PC-3 (cell line): ENCODE data around the gene B3GNT5. TPM values are rescaled to one million over a fixed set of nuclear protein-coding genes. Genes with fewer than 3 reads are reported as not detected.

Experiments used
- ATAC-seq: fragments of 200-7000 bp; cut with Tn5 transposase; 2 replicates; pipeline ENCODE4 v1.9.1; 2020; ENCODE audit warnings: mild to moderate bottlenecking, moderate library complexity
- BruUV-seq: library from RNA; stranded (reverse); fragments of 400-500 nt; replicated peaks from 2 replicates; lab custom pipeline; 2021; lab: Mats Ljungman, UMichigan
- CTCF ChIA-PET: fragments of 300-600 bp; sonication (Branson Sonifier 250); formaldehyde crosslinking; loops from one replicate; lab custom pipeline; 2022; ENCODE audit warnings: antibody characterized with exemption; lab: Charles Lee
- POLR2A ChIA-PET: fragments of 300-600 bp; sonication (Branson Sonifier 250); formaldehyde crosslinking; loops from one replicate; lab custom pipeline; 2022; ENCODE audit warnings: antibody characterized with exemption; ENCODE audit not compliant: unreplicated experiment; lab: Charles Lee
- DNase-seq: peaks from one replicate; pipeline ENCODE4 v3.0.0-alpha.2; 2015
- H2AFZ ChIP-seq: fragments of 300-600 bp; sonication (generic); 2 replicates; pipeline ENCODE4 v1.6.0; 2016; ENCODE audit warnings: antibody characterized with exemption, low read length
- H3F3A ChIP-seq: fragments of 300-600 bp; sonication (generic); one replicate; pipeline ENCODE4 v1.6.0; 2017; ENCODE audit warnings: antibody characterized with exemption, low read length, control low read depth, mild to moderate bottlenecking; ENCODE audit not compliant: unreplicated experiment
- H3K27ac ChIP-seq: fragments of 300-600 bp; sonication (generic); 2 replicates; pipeline ENCODE4 v1.5.1; 2016; ENCODE audit warnings: mild to moderate bottlenecking, low read length
- H3K27me3 ChIP-seq: fragments of 300-600 bp; sonication (generic); 2 replicates; pipeline ENCODE4 v1.6.1; 2016; ENCODE audit warnings: low read length, mixed read lengths
- H3K36me3 ChIP-seq: fragments of 300-600 bp; sonication (generic); 2 replicates; pipeline ENCODE4 v1.6.1; 2016; ENCODE audit warnings: low read depth, mixed run types, low read length, mixed read lengths
- H3K4me1 ChIP-seq: fragments of 300-600 bp; sonication (generic); 2 replicates; pipeline ENCODE4 v1.5.1; 2016; ENCODE audit warnings: low read length; ENCODE audit not compliant: insufficient read depth
- H3K4me2 ChIP-seq: fragments of 300-600 bp; sonication (generic); 2 replicates; pipeline ENCODE4 v1.6.0; 2016; ENCODE audit warnings: low read length
- H3K4me3 ChIP-seq: fragments of 300-600 bp; sonication (generic); 2 replicates; pipeline ENCODE4 v1.5.1; 2016; ENCODE audit warnings: mild to moderate bottlenecking, low read length, mixed read lengths
- H3K79me2 ChIP-seq: fragments of 300-600 bp; sonication (generic); 2 replicates; pipeline ENCODE4 v1.6.1; 2017; ENCODE audit warnings: low read length, mixed read lengths
- H3K9ac ChIP-seq: fragments of 300-600 bp; sonication (generic); 2 replicates; pipeline ENCODE4 v1.6.0; 2016; ENCODE audit warnings: mild to moderate bottlenecking, low read length
- H3K9me2 ChIP-seq: fragments of 300-600 bp; sonication (generic); replicated peaks from 2 replicates; pipeline ENCODE4 v1.6.1; 2016; ENCODE audit warnings: mixed run types, low read length, mixed read lengths
- H3K9me3 ChIP-seq: fragments of 300-600 bp; sonication (generic); 2 replicates; pipeline ENCODE4 v1.6.1; 2016; ENCODE audit warnings: low read length, mixed read lengths
- H4K20me1 ChIP-seq: fragments of 300-600 bp; sonication (generic); 2 replicates; pipeline ENCODE4 v1.6.1; 2016; ENCODE audit warnings: low read length, mixed read lengths
- EZH2 ChIP-seq: fragments of 300-600 bp; sonication (generic); IDR thresholded peaks from one replicate; pipeline ENCODE4 v1.6.1; 2017; ENCODE audit warnings: antibody characterized with exemption, mild to moderate bottlenecking, low read length; ENCODE audit not compliant: unreplicated experiment
- EZH2phosphoT487 ChIP-seq: fragments of 300-600 bp; sonication (generic); IDR thresholded peaks from 2 replicates; pipeline ENCODE4 v1.6.1; 2018; ENCODE audit warnings: mild to moderate bottlenecking, antibody characterized with exemption, low read length, borderline replicate concordance
- intact Hi-C: fragments of 100-400 bp; cut with micrococcal nuclease; formaldehyde crosslinking; loops from 2 replicates; pipeline ENCODE4 v1.9.0; 2023
- total RNA-seq: library from RNA; depleted of rRNA; stranded (reverse); fragments of >200 nt; gene quantifications from 2 replicates; pipeline ENCODE4 v1.2.3, GENCODE V29; 2014
- TF ChIP-seq, protein P1 (sequence below): fragments of 300-600 bp; sonication (generic); conservative IDR thresholded peaks from 2 replicates; pipeline ENCODE4 v1.5.1; 2017; ENCODE audit warnings: antibody characterized with exemption, low read depth, mild to moderate bottlenecking, low read length

The B3GNT5 gene
- total RNA-seq, 1 experiment from 2014 or later, result 22.9 TPM

- no peaks in the 10 kb centered on the region for H4K20me1 ChIP-seq
- H2AFZ ChIP-seq, result no peak overlapping the region
- H3K36me3 ChIP-seq, result 0 out of 2 replicates have a peak, but pooled peaks cover 13% of the 10 kb centered on the region
- POLR2A ChIA-PET, result no interaction called here
- ATAC-seq (peak; percentile 41), DNase-seq (peak; percentile 85)
- peaks cover 49% of the 10 kb centered on the region for H3K79me2 ChIP-seq
- TF ChIP-seq EZH2, result no peak
- TF ChIP-seq, protein P1, sequence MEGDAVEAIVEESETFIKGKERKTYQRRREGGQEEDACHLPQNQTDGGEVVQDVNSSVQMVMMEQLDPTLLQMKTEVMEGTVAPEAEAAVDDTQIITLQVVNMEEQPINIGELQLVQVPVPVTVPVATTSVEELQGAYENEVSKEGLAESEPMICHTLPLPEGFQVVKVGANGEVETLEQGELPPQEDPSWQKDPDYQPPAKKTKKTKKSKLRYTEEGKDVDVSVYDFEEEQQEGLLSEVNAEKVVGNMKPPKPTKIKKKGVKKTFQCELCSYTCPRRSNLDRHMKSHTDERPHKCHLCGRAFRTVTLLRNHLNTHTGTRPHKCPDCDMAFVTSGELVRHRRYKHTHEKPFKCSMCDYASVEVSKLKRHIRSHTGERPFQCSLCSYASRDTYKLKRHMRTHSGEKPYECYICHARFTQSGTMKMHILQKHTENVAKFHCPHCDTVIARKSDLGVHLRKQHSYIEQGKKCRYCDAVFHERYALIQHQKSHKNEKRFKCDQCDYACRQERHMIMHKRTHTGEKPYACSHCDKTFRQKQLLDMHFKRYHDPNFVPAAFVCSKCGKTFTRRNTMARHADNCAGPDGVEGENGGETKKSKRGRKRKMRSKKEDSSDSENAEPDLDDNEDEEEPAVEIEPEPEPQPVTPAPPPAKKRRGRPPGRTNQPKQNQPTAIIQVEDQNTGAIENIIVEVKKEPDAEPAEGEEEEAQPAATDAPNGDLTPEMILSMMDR, result no peak
- TF ChIP-seq EZH2phosphoT487, result no peak
- no peaks in the 10 kb centered on the region for H3K9me2 ChIP-seq
- no peaks in the 10 kb centered on the region for H3K27me3 ChIP-seq
- peak overlapping the region; percentile 89 for H3K27ac ChIP-seq
- H3K9ac ChIP-seq, result peak overlapping the region; percentile 55
- no TSS peak for BruUV-seq
- CTCF ChIA-PET, result no interaction called here
- intact Hi-C loops, result no loop called here
- no peaks in the 10 kb centered on the region for H3K9me3 ChIP-seq
- peaks cover 70% of the 10 kb centered on the region for H3K4me1 ChIP-seq
- peak overlapping the region; percentile 37; the same call in 1 of the 2 replicates for H3K4me3 ChIP-seq
- H3K4me2 ChIP-seq, result peak overlapping the region; percentile 76
- H3F3A ChIP-seq, result peaks cover 6% of the 10 kb centered on the region
Observed at GRCh38 chr3:183275418-183275817, 22.4 kb downstream of the B3GNT5 start.

DNA sequence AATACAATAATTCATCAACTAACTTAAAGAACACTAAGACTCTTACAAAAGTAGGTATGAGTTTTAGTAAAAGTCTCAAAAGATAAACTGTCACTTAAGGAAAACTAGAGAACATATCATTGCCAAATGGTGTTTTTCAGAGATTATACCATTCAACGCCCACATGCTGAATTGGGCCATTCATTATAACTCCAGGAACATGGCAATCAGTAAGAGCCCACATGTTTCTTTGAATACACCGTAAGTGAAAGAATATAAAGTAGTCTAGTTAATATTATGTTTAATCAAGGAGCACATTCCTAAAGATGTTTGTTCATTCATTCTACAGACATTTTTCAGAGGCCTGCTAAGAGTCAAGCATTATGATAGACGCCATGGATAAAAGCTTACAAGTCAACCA, 22.9 kb downstream of the B3GNT5 start:
- intact Hi-C loops, result no loop called here
- peak overlapping the region; percentile 76 for H3K4me2 ChIP-seq
- no peaks in the 10 kb centered on the region for H4K20me1 ChIP-seq
- POLR2A ChIA-PET, result no interaction called here
- H3K27ac ChIP-seq, result peak overlapping the region; percentile 89
- H3K27me3 ChIP-seq, result no peaks in the 10 kb centered on the region
- 0 out of 2 replicates have a peak, but pooled peaks cover 11% of the 10 kb centered on the region for H3K36me3 ChIP-seq
- H3K4me1 ChIP-seq, result peaks cover 65% of the 10 kb centered on the region
- DNase-seq (no peak), ATAC-seq (no peak)
- TF ChIP-seq EZH2 (no peak), EZH2phosphoT487 (no peak)
- TF ChIP-seq, protein P1, result no peak
- no peaks in the 10 kb centered on the region for H3K9me3 ChIP-seq
- peaks cover 6% of the 10 kb centered on the region for H3F3A ChIP-seq
- H3K9me2 ChIP-seq, result no peaks in the 10 kb centered on the region
- no TSS peak for BruUV-seq
- no peak overlapping the region for H2AFZ ChIP-seq
- H3K4me3 ChIP-seq, result no peak overlapping the region
- H3K9ac ChIP-seq, result peak overlapping the region; percentile 55; the same call in 1 of the 2 replicates
- CTCF ChIA-PET, result no interaction called here
- peaks cover 44% of the 10 kb centered on the region for H3K79me2 ChIP-seq

DNA sequence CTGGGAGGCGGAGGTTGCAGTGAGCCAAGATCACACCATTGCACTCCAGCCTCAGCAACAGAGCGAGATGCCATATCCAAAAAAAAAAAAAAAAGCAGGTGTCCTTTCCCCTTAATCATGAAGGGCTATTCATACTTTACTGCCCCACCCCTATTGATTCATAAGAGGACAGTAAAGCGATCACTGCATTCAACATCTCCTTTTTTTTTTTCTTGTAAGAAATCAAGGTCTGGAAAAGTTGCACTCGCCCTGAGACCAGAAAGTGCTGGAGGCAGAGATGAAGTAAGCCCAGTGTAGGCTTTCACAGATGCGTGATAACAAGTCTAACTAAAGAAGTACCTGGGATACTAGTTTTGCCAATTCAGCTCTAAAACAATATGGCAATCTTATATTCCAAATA, 24.2 kb downstream of the B3GNT5 start:
- intact Hi-C loops, result no loop called here
- H3F3A ChIP-seq, result peaks cover 6% of the 10 kb centered on the region
- no peaks in the 10 kb centered on the region for H3K27me3 ChIP-seq
- ChIA-PET POLR2A (no interaction called here), CTCF (no interaction called here)
- peaks cover 30% of the 10 kb centered on the region for H3K79me2 ChIP-seq
- 0 out of 2 replicates have a peak overlapping the region, but pooled peaks have one; percentile 1 for H3K4me2 ChIP-seq
- H3K4me1 ChIP-seq, result peaks cover 60% of the 10 kb centered on the region
- H3K27ac ChIP-seq, result peak overlapping the region; percentile 89
- H3K4me3 ChIP-seq, result no peak overlapping the region
- no peak overlapping the region for H2AFZ ChIP-seq
- DNase-seq (peak; percentile 58), ATAC-seq (no peak)
- TF ChIP-seq, protein P1, result no peak
- TF ChIP-seq EZH2, result no peak
- TF ChIP-seq EZH2phosphoT487, result no peak
- BruUV-seq, result no TSS peak
- 0 out of 2 replicates have a peak, but pooled peaks cover under 1% of the 10 kb centered on the region for H3K36me3 ChIP-seq
- H3K9me2 ChIP-seq, result no peaks in the 10 kb centered on the region
- peak overlapping the region; percentile 8; the same call in 1 of the 2 replicates for H3K9ac ChIP-seq
- H3K9me3 ChIP-seq, result no peaks in the 10 kb centered on the region
- no peaks in the 10 kb centered on the region for H4K20me1 ChIP-seq
